Spleen (tissue), 7 donors: Measurements from ENCODE around the gene INKA2.

ENCODE experiments used
- POLR2AphosphoS5 ChIP-seq, 3 donors: sonication (generic); formaldehyde crosslinking; IDR thresholded peaks; one replicate each; pipeline ENCODE4 v1.5.1; 2017; ENCODE audit warnings: antibody characterized with exemption in 3 of 3
- TF ChIP-seq, protein P1 (sequence below), 11 experiments: fragments of 200-600 bp in 7 of 11; fragments of 450-650 bp in 4 of 11; sonication (generic) in 4 of 11; IDR thresholded peaks in 8 of 11; conservative IDR thresholded peaks in 3 of 11; 1 replicate in 7 of 11; 2 replicates in 4 of 11; pipeline versions ENCODE4 v1.4.0 to v1.8.0; 2016 to 2021; ENCODE audit warnings: antibody characterized with exemption in 11 of 11, inconsistent platforms in 4 of 11, mild to moderate bottlenecking in 1 of 11
- donor health status: DM: no; HTN: no; CAD: no; lungs with moderate emphysema.
- donor health status: DM: no; HTN: no; CAD: no.
- donor health status: DM: no; HTN: no; CAD: no.

- TF ChIP-seq, protein P1, sequence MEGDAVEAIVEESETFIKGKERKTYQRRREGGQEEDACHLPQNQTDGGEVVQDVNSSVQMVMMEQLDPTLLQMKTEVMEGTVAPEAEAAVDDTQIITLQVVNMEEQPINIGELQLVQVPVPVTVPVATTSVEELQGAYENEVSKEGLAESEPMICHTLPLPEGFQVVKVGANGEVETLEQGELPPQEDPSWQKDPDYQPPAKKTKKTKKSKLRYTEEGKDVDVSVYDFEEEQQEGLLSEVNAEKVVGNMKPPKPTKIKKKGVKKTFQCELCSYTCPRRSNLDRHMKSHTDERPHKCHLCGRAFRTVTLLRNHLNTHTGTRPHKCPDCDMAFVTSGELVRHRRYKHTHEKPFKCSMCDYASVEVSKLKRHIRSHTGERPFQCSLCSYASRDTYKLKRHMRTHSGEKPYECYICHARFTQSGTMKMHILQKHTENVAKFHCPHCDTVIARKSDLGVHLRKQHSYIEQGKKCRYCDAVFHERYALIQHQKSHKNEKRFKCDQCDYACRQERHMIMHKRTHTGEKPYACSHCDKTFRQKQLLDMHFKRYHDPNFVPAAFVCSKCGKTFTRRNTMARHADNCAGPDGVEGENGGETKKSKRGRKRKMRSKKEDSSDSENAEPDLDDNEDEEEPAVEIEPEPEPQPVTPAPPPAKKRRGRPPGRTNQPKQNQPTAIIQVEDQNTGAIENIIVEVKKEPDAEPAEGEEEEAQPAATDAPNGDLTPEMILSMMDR (IDR thresholded peaks at IDR 0.05 in 8 of 11, conservative IDR thresholded peaks at IDR 0.05 in 3 of 11): peak in 4 of 11 experiments; percentile 22 to 46 (median 34)
- TF ChIP-seq POLR2AphosphoS5 (IDR thresholded peaks at IDR 0.05): peak; percentile 87 to 92 (median 91)
These were observed at the start of gene INKA2 for GRCh38 chr1:111739194-111739924.
